ENCODE measurements around the gene MEN1.

Gene MEN1

DNA sequence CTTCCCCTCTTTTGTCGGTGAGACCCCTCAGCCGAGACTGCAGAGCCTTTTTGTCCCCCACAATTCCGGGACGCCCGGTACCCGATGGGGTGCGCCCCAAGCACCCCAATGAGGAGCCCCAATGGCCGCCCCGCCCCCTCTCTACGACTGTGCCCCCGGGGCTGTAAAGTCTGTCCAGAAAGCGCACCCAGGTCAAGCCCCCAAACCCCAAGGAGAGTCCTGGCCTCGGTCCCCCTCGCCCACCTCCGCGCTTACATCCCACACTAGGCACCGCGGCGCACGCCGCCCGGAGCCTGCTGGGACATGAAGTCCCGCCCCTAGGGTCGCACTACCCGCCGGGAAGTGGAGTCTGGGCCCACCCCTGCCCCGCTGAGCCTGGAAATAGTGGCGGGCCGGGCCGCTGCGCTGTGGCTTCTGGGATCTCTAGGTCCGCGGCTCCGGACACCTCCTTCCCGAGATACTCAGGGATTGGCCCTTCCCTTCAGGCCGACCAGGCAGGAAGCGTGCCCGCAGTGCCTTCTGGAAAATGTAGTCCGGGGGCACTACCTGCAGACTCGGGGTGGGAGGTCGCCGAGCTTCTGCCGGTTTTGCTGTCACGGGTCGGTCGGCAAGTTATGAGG lies at the start of gene MEN1:
Gene MEN1, minus strand, starts transcription at position 281 of the 620 bp plus-strand sequence. CDS start 442 bp downstream, outside the sequence.
- peak; percentile 98 for DNase-seq (ENCODE audit: low spot score)

DNA sequence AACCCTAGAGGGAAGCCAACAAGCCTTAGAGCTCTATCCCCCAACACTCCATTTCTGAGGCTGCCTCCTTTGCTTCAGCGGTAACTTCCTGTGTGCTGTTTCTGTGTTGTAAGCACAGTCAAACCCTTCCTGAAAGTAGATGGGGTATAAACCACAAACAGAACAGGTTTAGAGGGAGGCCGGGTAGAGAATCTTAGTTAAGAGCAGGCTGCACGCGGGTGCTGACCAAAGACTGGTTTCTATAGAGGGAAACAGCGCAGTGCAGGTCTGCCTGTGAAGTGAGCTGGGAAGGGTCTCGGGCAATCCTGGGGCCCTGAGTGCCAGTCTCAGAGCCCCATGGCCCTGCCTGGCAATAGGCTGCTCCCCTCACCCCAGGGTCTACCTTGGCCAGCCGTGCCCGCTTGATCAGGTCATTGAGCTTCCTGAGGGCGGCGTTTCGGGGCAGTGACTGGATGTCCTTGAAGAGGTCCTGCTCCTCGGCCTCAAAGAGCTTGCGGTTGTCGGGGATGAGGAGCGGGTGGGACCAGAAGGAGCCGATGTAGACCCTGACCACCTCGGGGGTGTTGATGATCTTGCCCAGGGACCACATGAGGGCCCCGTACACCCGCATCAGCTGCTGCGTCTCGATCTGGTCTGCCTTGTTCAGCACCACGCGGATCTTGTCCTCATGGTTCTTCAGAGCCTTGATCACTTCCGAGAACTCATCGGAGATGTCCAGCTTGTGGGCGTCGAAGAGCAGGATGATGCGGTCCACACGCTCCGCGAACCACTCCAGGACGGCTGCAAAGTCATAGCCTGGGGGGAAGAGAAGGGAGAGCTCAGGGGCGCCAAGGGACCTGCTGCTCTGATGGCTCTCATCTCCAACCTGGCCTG lies 49.4 kb upstream of the MEN1 start:
- DNase-seq (ENCODE audit: low spot score) = no peak

DNA sequence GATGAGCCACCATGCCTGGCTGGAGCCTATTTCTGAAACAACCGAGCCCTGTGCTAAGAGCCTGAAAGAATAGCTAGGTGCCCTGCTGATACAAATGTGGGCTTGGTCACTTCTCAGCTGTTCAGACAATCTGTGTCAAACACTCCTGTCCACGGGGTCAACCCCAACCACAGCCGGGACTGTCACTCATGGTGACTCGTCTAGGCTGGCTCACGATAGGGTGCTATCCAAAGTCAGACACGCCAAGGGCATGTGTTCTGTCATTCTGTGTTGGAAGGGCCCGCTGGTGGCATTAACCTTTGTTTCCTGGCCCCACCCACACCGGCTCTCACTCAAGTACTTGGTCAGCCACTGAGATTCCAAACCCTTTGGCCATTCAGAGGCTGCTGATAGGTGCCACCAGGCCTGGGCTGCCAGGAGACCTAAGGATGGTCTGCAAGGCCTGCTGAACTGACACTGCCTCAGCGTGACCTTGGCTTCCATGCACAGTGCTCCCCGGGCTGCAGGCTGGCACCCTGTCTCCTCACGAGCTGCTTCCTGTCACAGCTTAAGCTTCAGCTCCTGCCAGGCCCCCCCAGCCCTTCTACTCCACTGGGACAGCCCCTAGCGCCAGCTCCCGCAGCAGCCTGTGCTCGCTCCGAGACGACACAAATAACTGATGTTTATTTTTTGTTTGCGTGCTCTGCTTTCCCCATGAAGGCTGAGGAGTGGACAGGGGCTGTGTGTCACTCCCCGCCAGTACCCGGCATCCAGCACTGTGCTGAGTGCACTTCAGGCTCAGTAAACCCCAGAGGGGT lies 48.3 kb upstream of the MEN1 start:
- DNase-seq (ENCODE audit: low spot score) = no peak

DNA sequence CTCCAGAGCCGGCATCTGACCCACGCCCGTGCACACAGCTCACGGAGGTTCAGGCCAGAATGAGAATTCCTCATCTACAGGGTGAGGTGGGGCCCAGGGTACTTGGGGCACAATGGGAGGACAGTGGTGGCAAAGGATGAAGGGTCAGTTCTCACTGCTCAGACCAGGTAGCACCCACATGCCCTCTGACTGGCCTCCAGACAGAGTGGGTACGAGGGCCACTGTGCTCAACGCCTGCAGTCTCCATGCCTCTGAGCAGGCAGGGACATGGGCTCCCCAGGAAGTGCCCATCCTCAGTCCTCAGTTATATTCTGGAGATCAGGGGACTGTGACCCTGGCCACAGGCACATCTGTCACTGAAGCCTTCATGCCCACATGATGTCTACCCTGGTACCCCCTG lies 47.1 kb upstream of the MEN1 start:
- no peak for DNase-seq (ENCODE audit: low spot score)

DNA sequence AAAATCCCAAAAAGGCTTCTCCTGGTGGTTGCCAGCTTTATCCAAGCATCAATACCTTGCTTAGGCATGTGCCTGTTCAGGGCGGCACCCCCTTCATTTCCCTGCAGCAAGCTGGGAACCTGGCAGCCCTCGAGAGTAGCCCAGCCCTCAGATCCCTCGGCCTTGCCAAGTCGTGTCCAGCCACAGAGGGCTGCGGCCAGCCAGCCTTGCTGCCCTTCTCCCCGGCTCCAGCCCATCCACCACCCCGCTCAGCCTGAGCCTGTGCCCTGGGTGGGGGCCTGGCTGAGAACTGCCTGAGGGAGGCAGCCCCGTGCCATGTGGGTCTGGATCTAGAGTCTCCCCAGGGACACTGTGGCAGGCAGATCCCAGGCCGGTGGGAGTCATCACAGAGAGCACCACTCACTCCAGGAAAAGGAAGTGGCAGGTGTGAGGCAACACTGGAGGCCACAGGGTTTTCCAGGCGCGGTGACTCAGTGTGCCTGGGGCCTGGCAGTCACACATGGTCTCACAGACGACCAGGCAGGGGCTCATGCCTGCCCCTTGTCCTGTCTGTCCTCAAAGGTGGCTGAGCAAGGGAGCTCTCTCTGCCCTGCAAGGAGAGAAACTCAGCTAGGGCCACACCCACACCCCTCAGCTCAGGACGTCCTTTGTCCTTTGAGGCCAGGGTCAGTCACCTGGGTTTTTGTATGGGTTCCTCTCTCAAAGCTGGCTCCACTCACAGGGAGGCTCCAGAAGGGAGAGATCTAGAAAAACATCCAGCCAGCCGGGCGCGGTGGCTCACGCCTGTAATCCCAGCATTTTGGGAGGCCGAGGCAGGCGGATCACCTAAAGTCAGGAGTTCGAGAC lies 46.3 kb upstream of the MEN1 start:
- DNase-seq (ENCODE audit: low spot score) = peak; percentile 81

DNA sequence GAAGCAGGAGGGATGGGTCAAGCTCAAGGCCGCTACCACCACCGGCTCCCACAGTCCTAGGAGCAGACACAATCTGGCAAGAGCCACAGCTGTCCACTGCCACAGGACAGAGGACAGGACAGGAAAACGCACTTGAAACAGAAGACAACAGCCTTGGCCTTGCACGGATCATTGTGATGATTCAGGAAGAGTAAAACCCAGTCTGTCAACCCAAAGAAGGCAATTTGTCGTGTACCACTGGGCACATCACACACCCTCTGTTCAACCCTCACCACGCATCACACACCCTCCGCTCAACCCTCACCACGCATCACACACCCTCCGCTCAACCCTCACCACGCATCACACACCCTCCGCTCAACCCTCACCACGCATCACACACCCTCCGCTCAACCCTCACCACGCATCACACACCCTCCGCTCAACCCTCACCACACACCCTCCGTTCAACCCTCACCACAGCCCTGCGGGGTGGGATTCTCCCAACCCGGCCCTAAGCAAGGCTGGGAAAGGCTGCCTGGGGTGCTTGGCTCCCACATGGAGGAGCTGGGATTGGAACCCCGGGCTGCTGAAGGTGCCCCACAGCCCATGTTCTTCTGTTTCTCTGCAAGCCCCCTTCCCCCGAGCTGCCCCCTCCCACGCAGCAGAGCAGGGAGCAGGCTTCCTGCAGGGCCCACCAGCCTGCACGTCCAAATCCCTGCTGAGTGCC lies 45.4 kb upstream of the MEN1 start:
- DNase-seq (ENCODE audit: low spot score) = no peak

DNA sequence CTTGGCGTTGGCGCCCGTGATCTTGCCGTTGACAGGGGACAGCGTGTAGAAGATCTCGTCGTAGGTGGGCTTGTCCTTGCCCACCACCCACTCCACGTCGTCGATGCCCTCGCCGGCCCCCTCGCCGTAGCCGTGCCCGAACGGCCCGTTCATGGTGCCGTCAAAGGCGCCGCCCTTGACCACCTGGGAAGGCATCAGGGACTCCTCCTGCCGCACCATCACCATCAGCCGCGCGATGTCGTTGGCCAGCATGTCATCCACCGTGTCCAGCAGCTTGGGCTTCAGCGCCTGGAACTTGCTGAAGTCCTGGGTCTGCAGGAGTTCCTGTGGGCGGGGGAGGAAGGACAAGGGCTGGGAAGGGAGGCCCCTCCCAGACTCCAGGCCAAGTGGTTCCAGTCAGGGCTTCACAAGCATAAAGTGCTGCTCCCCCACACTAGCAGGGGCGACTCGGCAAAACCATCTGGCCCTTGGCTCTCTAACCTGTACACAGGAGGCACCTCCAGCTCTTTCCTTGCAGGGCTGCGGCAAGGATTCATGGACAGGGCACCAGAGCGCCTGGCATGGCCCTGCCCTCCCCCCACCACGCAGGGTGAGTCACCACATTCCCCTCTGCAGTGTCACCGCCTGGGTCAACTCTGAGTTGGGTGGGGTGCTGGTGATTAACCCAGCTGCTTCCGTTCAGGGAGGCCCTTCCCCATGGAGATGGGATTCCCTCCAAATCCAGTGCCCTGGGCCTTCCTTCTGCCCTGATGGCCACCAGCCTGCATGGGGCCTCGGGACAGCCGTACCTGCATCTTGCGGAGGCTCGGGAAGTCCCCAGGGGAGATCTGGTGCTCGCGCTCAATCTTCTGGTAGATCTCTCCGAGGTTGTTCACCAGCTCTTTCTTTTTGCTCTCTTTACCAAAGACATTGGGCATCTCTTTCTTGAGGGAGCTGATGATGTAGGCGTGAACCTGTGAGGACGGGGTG lies 44.5 kb upstream of the MEN1 start:
- DNase-seq (ENCODE audit: low spot score) = peak; percentile 96

DNA sequence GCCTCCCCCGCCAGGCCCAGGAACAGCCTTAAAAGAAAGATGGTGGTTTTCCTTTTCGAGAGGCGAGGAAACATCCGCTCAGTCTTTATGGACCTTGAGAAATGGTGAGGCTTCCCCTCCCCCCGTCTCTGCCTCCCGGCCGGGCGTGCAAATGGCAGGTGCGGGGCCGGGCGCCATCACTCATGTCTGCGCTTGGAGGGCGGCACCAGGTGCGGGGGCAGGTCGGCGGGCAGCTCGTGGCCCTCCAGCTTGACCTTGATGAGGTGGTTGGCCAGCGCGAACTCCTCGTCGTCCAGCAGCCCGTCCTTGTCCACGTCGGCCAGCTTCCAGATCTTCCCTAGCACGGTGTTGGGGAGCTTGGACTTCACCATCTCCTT lies 43.8 kb upstream of the MEN1 start:
- no peak for DNase-seq (ENCODE audit: low spot score)

DNA sequence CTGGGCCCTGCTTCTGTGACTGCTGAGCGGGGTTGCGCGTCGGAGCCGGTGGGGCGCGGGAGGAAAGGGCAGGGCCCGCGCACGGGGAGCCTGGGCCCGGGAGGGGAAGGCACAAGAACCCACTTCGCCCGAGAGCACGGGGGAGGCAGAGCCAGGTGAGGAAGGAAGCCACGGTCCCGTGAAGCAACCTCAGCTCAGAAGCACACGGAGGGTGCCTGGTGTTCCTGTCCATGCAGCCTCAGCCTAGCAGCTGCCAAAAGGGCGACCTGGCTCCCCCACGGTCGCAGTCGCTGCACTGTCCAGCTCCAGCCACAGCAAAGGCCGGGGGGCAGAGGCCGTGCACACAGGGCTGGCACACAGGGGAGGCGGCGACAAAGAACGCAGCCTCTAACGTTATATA lies 43.4 kb upstream of the MEN1 start:
- no peak for DNase-seq (ENCODE audit: low spot score)

DNA sequence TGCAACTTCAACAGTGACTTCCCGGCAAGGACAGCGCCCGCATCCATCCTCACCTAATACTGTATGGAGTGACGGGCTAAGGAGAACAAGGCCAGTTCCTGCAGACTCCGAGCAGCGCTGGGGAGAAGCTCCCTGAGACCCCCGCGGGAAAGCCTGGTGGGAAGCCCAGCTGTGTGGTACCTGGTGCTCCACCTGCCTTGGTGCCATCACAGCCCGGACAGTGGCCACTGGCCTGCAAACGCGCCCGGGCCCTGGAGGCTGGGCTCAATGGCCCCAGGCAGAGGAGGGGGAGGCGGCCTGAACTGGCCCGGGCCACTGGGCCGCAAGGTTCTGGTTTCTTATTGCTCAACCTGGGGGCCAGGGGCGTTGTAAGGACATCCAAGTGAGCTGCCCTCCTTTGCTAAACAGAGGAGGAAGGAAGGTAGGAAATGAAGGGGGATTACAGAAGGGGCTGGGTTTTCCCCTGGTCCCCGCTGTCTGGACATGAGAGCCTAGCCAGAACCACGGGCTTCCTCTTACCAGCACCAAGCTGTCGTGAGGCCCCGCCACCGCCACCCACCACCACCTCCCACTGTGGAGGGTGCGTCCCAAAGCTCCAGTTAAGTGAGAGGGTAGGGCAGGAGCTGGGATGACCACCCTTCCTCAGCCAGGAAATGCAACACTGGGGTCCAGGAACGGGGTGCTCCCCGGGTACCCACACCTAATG lies 42.6 kb upstream of the MEN1 start:
- no peak for DNase-seq (ENCODE audit: low spot score)

DNA sequence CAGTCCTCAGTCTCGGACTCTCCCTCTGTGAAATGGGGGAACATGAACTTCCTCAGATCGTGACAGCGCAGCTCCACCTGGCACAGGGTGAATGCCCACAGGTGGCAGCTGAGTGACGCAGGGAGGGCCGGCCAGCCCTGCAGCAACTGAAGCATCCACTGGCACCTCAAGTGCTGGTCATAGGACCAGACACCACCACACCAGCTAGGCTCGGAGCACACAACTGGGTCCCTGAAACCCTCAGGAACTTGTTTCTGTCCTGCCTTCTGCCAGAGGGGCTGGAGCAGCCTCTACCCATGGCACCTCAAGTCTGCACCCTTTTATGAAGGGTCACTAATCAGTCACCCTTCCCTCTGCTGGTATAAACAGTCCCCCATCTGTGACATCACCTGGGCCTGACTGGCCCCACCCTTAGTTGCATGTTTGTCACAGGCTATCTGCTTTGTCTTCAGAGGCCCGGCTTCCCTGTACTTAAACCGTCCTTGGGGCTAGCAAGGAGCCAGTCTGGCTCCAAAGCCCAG lies 41.5 kb upstream of the MEN1 start:
- no peak for DNase-seq (ENCODE audit: low spot score)

DNA sequence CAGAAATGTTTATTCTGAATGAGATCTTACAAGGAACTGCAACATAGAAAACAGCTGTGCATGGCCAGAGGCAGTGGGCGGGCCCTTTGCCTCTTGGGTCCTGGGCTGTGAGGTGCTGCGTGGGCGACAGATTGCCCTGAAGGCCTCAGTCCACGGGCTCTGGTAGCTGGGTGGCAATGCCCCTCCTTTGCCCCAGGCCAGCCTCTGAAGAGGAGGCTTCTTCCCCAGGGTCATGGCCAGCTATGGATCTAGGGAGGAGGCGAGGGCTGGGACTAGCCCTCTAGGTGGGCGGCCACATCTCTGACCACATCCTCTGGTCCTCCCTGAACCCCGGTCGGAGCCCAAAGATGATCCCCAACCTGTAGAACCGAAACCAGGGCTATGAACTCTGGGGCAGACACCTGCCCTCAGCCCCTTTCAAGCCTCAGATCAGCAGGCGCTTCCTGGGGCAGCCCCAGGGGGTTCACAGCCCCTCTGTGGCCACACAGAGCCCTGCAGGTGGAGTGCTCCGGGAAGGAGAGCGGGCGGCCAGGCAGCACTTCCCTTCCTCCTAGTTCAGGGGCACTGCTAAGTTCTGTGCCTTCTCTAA lies 40.7 kb upstream of the MEN1 start:
- no peak for DNase-seq (ENCODE audit: low spot score)

DNA sequence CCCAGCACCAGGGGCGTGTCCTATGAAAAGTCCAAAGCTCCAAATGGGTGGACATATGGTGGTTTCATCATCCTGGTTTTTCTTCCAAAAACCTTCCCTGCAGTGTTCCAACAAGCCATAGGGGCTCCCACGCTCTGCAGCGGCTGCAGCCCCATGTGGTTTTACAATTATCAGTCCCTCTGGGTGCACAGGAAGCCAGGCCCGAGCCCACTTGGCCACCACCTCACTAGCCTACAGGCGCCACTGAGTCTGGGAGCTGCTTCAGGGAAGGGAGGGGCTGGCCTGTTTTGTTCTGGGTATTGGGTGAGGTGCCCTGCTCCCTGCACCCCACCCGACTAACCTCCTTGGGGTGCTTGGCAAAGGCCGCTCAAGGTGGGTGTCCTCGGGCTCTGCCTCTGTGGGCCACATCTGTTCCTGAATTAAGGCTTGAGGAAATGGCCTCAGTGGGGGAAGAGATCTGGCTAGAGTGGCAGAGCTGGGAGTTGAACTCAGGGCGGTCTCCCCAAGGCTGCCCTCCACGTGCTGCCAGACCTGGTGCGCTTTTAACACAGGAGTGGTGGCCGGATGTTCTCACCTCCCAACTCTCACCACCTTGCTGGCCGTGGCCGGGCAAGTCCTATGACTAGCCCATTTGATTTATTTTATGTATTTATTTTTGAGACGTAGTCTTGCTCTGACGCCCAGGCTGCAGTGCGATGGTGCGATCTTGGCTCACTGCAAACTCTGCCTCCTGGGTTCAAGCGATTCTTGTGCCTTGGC lies 39.4 kb upstream of the MEN1 start:
- DNase-seq (ENCODE audit: low spot score) = peak; percentile 37

DNA sequence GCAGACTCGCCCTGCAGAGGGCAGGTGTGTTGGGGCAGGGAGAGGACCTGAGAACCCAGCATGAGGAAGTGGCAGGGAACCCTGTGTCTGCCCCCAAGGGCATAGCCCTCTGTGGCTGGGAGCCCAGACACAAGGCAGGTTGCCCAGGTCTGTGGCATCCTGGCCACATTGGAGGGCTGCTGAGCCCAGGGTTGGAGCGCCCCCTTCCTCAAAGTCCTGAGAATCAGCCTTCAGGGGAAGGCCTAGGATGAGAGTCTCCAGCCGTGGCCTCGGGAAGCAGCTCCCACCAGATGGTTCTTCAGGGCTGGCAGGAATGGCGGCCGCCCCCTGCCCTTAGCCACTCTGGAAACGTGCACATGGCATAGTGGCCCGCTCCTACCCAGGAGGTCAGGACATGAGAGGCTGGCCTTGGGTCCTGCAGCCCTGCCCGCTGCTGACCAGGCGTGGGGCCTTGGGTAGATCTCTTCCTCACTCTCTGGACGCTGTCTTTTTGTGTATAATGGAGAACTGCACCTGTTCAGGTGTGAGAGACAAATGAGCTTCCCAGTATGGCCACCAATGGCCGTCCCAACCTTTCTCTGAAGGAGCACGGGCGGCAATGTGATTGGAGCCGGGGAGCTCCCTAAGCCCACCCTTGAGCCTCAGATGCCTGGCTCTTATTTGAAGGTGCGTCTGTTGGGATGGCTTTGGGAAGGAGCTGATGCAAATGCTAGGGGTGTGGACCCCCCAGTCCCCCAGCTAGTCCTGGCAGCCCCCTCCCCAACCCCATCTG lies 38.7 kb upstream of the MEN1 start:
- DNase-seq (ENCODE audit: low spot score) = no peak

DNA sequence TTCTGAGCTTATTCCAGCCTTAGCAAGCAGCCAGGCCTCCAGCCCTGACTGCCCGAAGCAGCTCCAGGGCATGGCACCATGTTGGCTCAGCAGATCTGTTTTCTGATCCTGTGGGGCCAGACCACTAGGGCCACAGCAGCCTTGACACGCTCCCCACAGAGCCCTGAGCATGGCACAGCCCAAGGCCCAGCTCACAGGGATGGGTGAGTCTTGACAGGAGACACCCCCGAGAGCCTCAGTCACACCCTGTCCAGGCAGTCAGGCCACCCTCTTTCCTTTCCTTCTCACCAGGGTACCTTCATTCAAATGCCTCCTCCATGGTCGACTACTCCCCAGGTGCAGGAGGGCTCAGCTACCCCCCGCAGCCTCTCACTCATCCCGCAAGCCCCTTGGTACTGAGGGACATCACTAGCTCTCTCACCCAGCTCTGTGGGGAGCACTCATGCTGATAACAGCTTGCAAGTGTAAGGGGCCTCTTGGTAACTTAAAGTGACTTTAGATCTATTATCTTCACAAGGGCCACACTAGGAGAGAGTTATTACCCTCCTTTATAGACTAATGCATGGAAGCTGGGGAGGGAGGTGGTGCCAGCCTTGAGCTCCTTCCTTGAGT lies 38.0 kb upstream of the MEN1 start:
- DNase-seq (ENCODE audit: low spot score) = no peak

DNA sequence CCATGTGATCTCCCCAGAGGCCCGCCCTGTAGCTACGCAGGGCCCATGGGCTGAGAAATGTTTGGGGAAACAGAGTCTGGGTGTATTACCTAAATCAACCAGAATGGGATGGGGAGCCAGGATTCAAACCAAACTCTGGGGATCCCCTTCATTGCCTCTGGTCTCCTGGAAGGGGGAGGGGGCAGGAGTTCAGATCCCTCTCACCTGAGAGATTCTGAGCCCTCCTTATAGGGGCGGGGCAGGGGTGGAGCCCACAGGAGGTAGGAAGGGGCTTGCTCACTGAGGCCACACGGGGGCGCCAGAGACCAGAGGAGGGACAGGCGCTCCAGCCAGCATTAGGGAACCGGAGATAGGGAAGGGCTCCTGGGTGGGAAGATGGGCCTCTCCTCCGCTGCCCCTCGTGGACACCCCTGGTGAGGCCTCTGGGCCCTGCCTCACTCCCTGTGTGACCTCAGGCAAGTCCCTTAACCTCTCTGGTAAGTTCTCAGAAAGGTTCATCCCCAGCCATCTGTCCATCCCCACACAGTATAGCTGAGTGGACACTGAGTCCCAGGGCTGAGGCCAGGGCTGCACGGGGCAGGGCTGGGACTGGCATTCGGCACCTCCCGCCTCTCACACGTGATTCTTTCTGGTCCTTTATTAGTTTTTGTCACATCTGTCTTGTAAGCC lies 36.8 kb upstream of the MEN1 start:
- peak; percentile 94 for DNase-seq (ENCODE audit: low spot score)
